Measurements from ENCODE around the gene MYCBP.

DNA sequence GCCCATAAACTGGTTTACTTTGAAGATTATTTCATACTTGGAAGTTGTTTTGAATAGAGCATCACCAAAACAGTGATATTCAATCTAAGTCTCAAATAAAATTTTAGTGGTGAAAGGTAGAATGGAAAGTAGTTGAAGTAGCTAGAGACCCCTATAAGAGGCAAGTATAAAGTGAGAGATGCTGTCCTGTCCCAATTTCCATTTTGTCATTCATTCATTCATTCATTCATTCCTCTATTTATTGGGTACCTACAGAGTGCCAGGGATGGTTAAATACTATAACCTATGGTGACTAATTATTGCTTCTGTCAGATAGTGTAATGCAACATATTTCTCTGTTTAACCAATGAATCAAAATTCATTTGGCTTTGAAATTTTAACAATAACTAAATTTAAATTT, 46.3 kb downstream of the MYCBP start:
- TF ChIP-seq, protein P1, sequence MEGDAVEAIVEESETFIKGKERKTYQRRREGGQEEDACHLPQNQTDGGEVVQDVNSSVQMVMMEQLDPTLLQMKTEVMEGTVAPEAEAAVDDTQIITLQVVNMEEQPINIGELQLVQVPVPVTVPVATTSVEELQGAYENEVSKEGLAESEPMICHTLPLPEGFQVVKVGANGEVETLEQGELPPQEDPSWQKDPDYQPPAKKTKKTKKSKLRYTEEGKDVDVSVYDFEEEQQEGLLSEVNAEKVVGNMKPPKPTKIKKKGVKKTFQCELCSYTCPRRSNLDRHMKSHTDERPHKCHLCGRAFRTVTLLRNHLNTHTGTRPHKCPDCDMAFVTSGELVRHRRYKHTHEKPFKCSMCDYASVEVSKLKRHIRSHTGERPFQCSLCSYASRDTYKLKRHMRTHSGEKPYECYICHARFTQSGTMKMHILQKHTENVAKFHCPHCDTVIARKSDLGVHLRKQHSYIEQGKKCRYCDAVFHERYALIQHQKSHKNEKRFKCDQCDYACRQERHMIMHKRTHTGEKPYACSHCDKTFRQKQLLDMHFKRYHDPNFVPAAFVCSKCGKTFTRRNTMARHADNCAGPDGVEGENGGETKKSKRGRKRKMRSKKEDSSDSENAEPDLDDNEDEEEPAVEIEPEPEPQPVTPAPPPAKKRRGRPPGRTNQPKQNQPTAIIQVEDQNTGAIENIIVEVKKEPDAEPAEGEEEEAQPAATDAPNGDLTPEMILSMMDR (IDR thresholded peaks at IDR 0.05), result no peak
- no peak for TF ChIP-seq POLR2A (IDR thresholded peaks at IDR 0.05)

Data from body of pancreas (tissue), 4 donors.